Mesenchymal stem cell (in vitro differentiated cells and primary cell): ENCODE results near the gene CYP26C1.

Experiments
- DNase-seq: peaks from one replicate; pipeline ENCODE4 v3.0.0-alpha.2; 2013
- H2AFZ ChIP-seq: one replicate; pipeline ENCODE4 v1.6.1; 2013; ENCODE audit warnings: low read depth, mild to moderate bottlenecking, control low read depth, inconsistent platforms, low read length, moderate library complexity
- H2AK5ac ChIP-seq: 2 replicates; pipeline ENCODE4 v1.6.1; 2013; ENCODE audit warnings: low read length, moderate library complexity, mild to moderate bottlenecking, inconsistent platforms; ENCODE audit not compliant: severe bottlenecking
- H2BK120ac ChIP-seq: one replicate; pipeline ENCODE4 v1.6.1; 2013; ENCODE audit warnings: low read depth, mild to moderate bottlenecking, inconsistent platforms, low read length, moderate library complexity
- H2BK12ac ChIP-seq, 2 experiments: one replicate each; pipeline ENCODE4 v1.6.1; 2013; ENCODE audit warnings: inconsistent platforms in 2 of 2, low read length in 2 of 2, mild to moderate bottlenecking in 2 of 2, moderate library complexity in 2 of 2, control low read depth in 1 of 2
- H2BK15ac ChIP-seq: one replicate; pipeline ENCODE4 v1.6.1; 2013; ENCODE audit warnings: mild to moderate bottlenecking, low read depth, inconsistent platforms; ENCODE audit not compliant: poor library complexity, severe bottlenecking
- H2BK5ac ChIP-seq: 2 replicates; pipeline ENCODE4 v1.6.1; 2013; ENCODE audit warnings: low read depth, mild to moderate bottlenecking, low read length, control low read depth, inconsistent platforms; ENCODE audit not compliant: poor library complexity, severe bottlenecking
- H3K14ac ChIP-seq, 2 experiments: one replicate each; pipeline ENCODE4 v1.6.1; 2013; ENCODE audit warnings: inconsistent platforms in 2 of 2, low read length in 2 of 2, control low read depth in 1 of 2, mild to moderate bottlenecking in 1 of 2, moderate library complexity in 1 of 2
- H3K18ac ChIP-seq, 2 experiments: one replicate each; pipeline ENCODE4 v1.6.1; 2013; ENCODE audit warnings: inconsistent platforms in 2 of 2, low read length in 2 of 2, control low read depth in 1 of 2, low read depth in 1 of 2, mild to moderate bottlenecking in 1 of 2
- H3K23ac ChIP-seq, 2 experiments: one replicate each; pipeline ENCODE4 v1.6.1; 2013; ENCODE audit warnings: inconsistent platforms in 2 of 2, low read length in 2 of 2, mild to moderate bottlenecking in 2 of 2, moderate library complexity in 2 of 2, control low read depth in 1 of 2
- H3K27ac ChIP-seq: 2 replicates; pipeline ENCODE4 v1.5.1; 2013; ENCODE audit warnings: mild to moderate bottlenecking, moderate library complexity, low read length, control low read depth, inconsistent platforms; ENCODE audit not compliant: poor library complexity, severe bottlenecking
- H3K27me3 ChIP-seq, 2 experiments: 2 replicates each; pipeline versions ENCODE4 v1.6.1 to v1.7.0; 2013; ENCODE audit warnings: low read length in 2 of 2, mild to moderate bottlenecking in 2 of 2, moderate library complexity in 2 of 2, control low read depth in 1 of 2, inconsistent platforms in 1 of 2; ENCODE audit not compliant: control insufficient read depth in 1 of 2, insufficient read depth in 1 of 2
- H3K36me3 ChIP-seq, 2 experiments: 2 replicates each; pipeline versions ENCODE4 v1.6.1 to v1.7.0; 2013; ENCODE audit warnings: low read length in 2 of 2, control low read depth in 1 of 2, inconsistent platforms in 1 of 2, low read depth in 1 of 2, mild to moderate bottlenecking in 1 of 2; ENCODE audit not compliant: insufficient read depth in 2 of 2, control insufficient read depth in 1 of 2
- H3K4ac ChIP-seq, 2 experiments: one replicate each; pipeline ENCODE4 v1.6.1; 2013; ENCODE audit warnings: inconsistent platforms in 2 of 2, low read length in 2 of 2, mild to moderate bottlenecking in 2 of 2, moderate library complexity in 2 of 2, control low read depth in 1 of 2, low read depth in 1 of 2
- H3K4me1 ChIP-seq: 2 replicates; pipeline ENCODE4 v1.6.1; 2013; ENCODE audit warnings: low read depth, low read length, control low read depth; ENCODE audit not compliant: control insufficient read depth, insufficient read depth
- H3K4me2 ChIP-seq: 2 replicates; pipeline ENCODE4 v1.6.1; 2013; ENCODE audit warnings: low read length, mild to moderate bottlenecking, inconsistent platforms; ENCODE audit not compliant: poor library complexity, severe bottlenecking
- H3K4me3 ChIP-seq, 2 experiments: 2 replicates each; pipeline versions ENCODE4 v1.5.1 to v1.7.0; 2013; ENCODE audit warnings: low read length in 2 of 2, mild to moderate bottlenecking in 2 of 2, control low read depth in 1 of 2, low read depth in 1 of 2; ENCODE audit not compliant: insufficient read depth in 1 of 2
- H3K79me1 ChIP-seq: replicated peaks from 2 replicates; pipeline ENCODE4 v1.6.1; 2013; ENCODE audit warnings: mild to moderate bottlenecking, control low read depth, low read length, inconsistent platforms; ENCODE audit not compliant: poor library complexity, severe bottlenecking
- H3K9ac ChIP-seq: 2 replicates; pipeline ENCODE4 v1.7.0; 2013; ENCODE audit warnings: mild to moderate bottlenecking, low read length, moderate library complexity
- H3K9me3 ChIP-seq: 2 replicates; pipeline ENCODE4 v1.7.0; 2013; ENCODE audit warnings: mild to moderate bottlenecking, low read length; ENCODE audit not compliant: control insufficient read depth
- H4K8ac ChIP-seq: one replicate; pipeline ENCODE4 v1.6.1; 2013; ENCODE audit warnings: inconsistent platforms, mild to moderate bottlenecking, low read length, moderate library complexity
- H4K91ac ChIP-seq: one replicate; pipeline ENCODE4 v1.6.1; 2013; ENCODE audit warnings: mild to moderate bottlenecking, low read length, inconsistent platforms
- WGBS: methylation state at CpG from one replicate; pipeline ENCODE4 v1.1.7; 2013; ENCODE audit warnings: mixed read lengths; 5-methylcytosine and 5-hydroxymethylcytosine counted together

CYP26C1 gene

DNA sequence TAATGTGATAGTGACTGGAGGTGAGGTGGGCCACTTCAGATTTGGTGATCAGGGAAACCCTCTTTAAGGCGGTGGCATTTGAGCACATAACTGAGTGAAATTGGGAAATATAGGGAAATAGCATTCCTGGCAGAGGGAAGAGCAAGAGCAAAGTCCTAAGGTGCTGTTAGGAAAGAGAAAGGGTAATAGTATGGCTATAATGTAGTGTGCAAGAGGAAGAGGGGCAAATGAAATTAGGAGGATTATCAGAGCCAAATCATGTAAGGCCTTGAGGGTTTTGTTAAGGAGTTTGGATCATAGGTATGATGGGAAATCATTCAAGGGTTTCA, 27.8 kb upstream of the CYP26C1 start:
- no peaks in the 10 kb centered on the region for H3K27me3 ChIP-seq
- H2AFZ ChIP-seq = no peak overlapping the region
- no peak overlapping the region for H3K23ac ChIP-seq
- no peaks in the 10 kb centered on the region for H3K36me3 ChIP-seq
- no peak overlapping the region for H3K14ac ChIP-seq
- H4K91ac ChIP-seq = no peak overlapping the region
- H3K79me1 ChIP-seq = no peaks in the 10 kb centered on the region
- H3K4me2 ChIP-seq = no peak overlapping the region
- no peak overlapping the region for H2BK15ac ChIP-seq
- no peak overlapping the region for H3K27ac ChIP-seq
- H3K18ac ChIP-seq = no peak overlapping the region
- H3K9ac ChIP-seq = no peak overlapping the region
- H4K8ac ChIP-seq = no peak overlapping the region
- peaks cover 1% of the 10 kb centered on the region for H3K9me3 ChIP-seq
- peaks cover 5% of the 10 kb centered on the region for H3K4me1 ChIP-seq
- 94% methylated on average over 1 of the region's 1 CpG for whole genome bisulfite sequencing
- H2BK12ac ChIP-seq = no peak overlapping the region
- H2AK5ac ChIP-seq = no peak overlapping the region
- no peak overlapping the region for H3K4me3 ChIP-seq
- DNase-seq = no peak
- H2BK120ac ChIP-seq = no peak overlapping the region
- H3K4ac ChIP-seq = no peak overlapping the region
- no peak overlapping the region for H2BK5ac ChIP-seq

DNA sequence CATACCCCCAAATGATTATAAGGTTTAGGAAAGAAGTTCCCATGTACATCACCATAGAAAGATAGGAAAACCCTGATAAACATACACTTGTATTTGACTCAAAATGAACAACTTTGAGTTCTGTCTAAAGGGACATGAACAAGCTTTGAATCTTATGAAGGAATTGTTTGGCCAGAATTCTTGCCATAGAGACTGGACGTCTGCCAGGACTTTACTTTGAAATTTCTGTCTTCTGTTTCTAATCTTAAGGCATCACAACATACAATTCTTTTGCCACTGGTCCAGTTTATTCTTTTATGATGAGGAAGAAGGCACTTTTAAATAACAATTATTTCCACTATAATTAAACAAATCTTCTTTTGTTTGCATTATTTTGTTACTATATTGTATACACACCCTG, 26.2 kb upstream of the CYP26C1 start:
- no peak overlapping the region for H4K91ac ChIP-seq
- H3K4me3 ChIP-seq = no peak overlapping the region
- no peak overlapping the region for H2BK15ac ChIP-seq
- H2BK120ac ChIP-seq = no peak overlapping the region
- H3K14ac ChIP-seq = no peak overlapping the region
- no peak overlapping the region for H3K23ac ChIP-seq
- no peak overlapping the region for H3K4me2 ChIP-seq
- no CpG with 5 or more reads among the region's 1 CpG for WGBS
- no peaks in the 10 kb centered on the region for H3K79me1 ChIP-seq
- H3K4me1 ChIP-seq = peaks cover 5% of the 10 kb centered on the region
- H3K18ac ChIP-seq = no peak overlapping the region
- H3K9ac ChIP-seq = no peak overlapping the region
- H3K9me3 ChIP-seq = no peaks in the 10 kb centered on the region
- H3K27me3 ChIP-seq = no peaks in the 10 kb centered on the region
- H2BK5ac ChIP-seq = no peak overlapping the region
- DNase-seq = no peak
- H4K8ac ChIP-seq = no peak overlapping the region
- H2AFZ ChIP-seq = no peak overlapping the region
- no peak overlapping the region for H2BK12ac ChIP-seq
- no peaks in the 10 kb centered on the region for H3K36me3 ChIP-seq
- H2AK5ac ChIP-seq = no peak overlapping the region
- no peak overlapping the region for H3K27ac ChIP-seq
- H3K4ac ChIP-seq = no peak overlapping the region

DNA sequence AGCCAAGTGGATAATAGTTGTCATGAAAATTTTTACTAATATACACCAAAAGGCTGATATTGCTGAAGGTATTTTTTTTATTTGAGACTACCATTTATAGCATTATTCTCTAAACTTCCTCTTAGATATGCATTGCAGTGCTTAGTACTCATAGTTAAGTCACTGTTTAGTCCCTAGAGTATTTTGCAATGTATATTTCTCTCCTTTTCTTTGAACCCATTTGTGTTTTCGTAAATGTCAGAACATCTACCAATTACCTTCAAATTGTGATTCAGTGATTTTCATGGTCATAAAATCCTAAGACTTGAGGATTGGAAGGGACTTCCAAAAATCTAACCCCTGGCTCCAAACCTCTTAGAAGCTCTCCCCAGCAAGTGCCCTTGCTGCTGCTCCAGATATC, 21.5 kb upstream of the CYP26C1 start:
- H4K8ac ChIP-seq = no peak overlapping the region
- no peak for DNase-seq
- no peak overlapping the region for H2AFZ ChIP-seq
- H3K4me3 ChIP-seq = no peak overlapping the region
- no peaks in the 10 kb centered on the region for H3K36me3 ChIP-seq
- no peaks in the 10 kb centered on the region for H3K79me1 ChIP-seq
- H2BK5ac ChIP-seq = no peak overlapping the region
- no peak overlapping the region for H3K4me2 ChIP-seq
- H4K91ac ChIP-seq = no peak overlapping the region
- no peaks in the 10 kb centered on the region for H3K27me3 ChIP-seq
- no peaks in the 10 kb centered on the region for H3K9me3 ChIP-seq
- no peak overlapping the region for H2BK12ac ChIP-seq
- H3K23ac ChIP-seq = no peak overlapping the region
- H3K27ac ChIP-seq = no peak overlapping the region
- no peak overlapping the region for H3K9ac ChIP-seq
- no peak overlapping the region for H2AK5ac ChIP-seq
- H3K4ac ChIP-seq = no peak overlapping the region
- H2BK15ac ChIP-seq = no peak overlapping the region
- no peak overlapping the region for H3K14ac ChIP-seq
- no peak overlapping the region for H2BK120ac ChIP-seq
- H3K4me1 ChIP-seq = no peaks in the 10 kb centered on the region
- H3K18ac ChIP-seq = no peak overlapping the region
- WGBS = 90% methylated on average over 1 of the region's 1 CpG

DNA sequence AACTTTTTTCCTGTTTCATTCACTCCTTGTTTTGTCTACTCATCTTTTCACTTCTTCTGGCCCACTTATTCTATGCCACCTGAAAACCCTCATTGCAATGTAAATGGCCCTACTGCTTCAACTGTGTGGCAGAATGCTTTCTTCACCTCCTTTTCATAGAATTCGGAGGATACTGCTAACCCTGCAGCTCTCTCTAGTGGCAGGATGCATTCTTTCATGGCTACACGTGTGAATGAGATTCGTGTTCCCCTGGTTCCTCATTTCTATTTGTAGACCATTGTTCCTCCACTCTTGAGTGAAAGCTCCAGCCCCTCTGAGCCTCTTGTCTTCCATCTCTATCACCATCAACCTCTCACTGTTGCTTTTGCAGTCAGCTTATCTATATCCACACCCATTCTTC, 20.9 kb upstream of the CYP26C1 start:
- H3K27me3 ChIP-seq = no peaks in the 10 kb centered on the region
- no peak overlapping the region for H2AK5ac ChIP-seq
- no peak overlapping the region for H3K23ac ChIP-seq
- no peak overlapping the region for H4K8ac ChIP-seq
- H2BK15ac ChIP-seq = no peak overlapping the region
- no peak overlapping the region for H3K4ac ChIP-seq
- no peaks in the 10 kb centered on the region for H3K36me3 ChIP-seq
- peak; percentile 30 for DNase-seq
- no peaks in the 10 kb centered on the region for H3K4me1 ChIP-seq
- H2AFZ ChIP-seq = no peak overlapping the region
- 19% methylated on average over 3 of the region's 3 CpGs for WGBS
- no peak overlapping the region for H3K27ac ChIP-seq
- H3K14ac ChIP-seq = no peak overlapping the region
- H3K9ac ChIP-seq = no peak overlapping the region
- H4K91ac ChIP-seq = no peak overlapping the region
- H3K4me2 ChIP-seq = no peak overlapping the region
- H2BK12ac ChIP-seq = no peak overlapping the region
- H2BK5ac ChIP-seq = no peak overlapping the region
- H3K4me3 ChIP-seq = no peak overlapping the region
- no peak overlapping the region for H2BK120ac ChIP-seq
- no peak overlapping the region for H3K18ac ChIP-seq
- H3K9me3 ChIP-seq = no peaks in the 10 kb centered on the region
- no peaks in the 10 kb centered on the region for H3K79me1 ChIP-seq
